HG03571 (cell line): Measurements from ENCODE around the gene SPINK9.
A peak's percentile ranks its signal among the peaks of the same experiment; 100 is the strongest.

Experiments used
- ATAC-seq: cut with Tn5 transposase; IDR thresholded peaks from one replicate; pipeline ENCODE4 v1.9.1; 2021; ENCODE audit not compliant: unreplicated experiment

SPINK9 gene

GRCh38 chr5:148364343-148364742 is 29.0 kb downstream of the SPINK9 start:
- ATAC-seq, result no peak

GRCh38 chr5:148368299-148368698 is 32.9 kb downstream of the SPINK9 start:
- no peak for ATAC-seq

GRCh38 chr5:148372166-148372725 is 36.9 kb downstream of the SPINK9 start:
- no peak for ATAC-seq

- ATAC-seq, result no peak
These were observed 37.5 kb downstream of the SPINK9 start for GRCh38 chr5:148372893-148373292.

GRCh38 chr5:148374690-148375360 is 39.5 kb downstream of the SPINK9 start:
- peak; percentile 81 for ATAC-seq

GRCh38 chr5:148376198-148376597 is 40.8 kb downstream of the SPINK9 start:
- ATAC-seq, result no peak

GRCh38 chr5:148378670-148379069 is 43.3 kb downstream of the SPINK9 start:
- no peak for ATAC-seq

- no peak for ATAC-seq
These were observed 44.0 kb downstream of the SPINK9 start for GRCh38 chr5:148379340-148379739.

- no peak for ATAC-seq
These were observed 46.5 kb downstream of the SPINK9 start for GRCh38 chr5:148381906-148382305.

- no peak for ATAC-seq
These were observed 47.6 kb downstream of the SPINK9 start for GRCh38 chr5:148382961-148383360.

- ATAC-seq, result peak; percentile 99
These were observed 48.4 kb downstream of the SPINK9 start, which contains the start of gene FBXO38 for GRCh38 chr5:148383564-148384379. FBXO38 (plus strand) TSS chr5:148383958; CDS start chr5:148394777, 10,819 bp downstream.

GRCh38 chr5:148384380-148384737 is 49.0 kb downstream of the SPINK9 start:
- peak; percentile 11 for ATAC-seq

GRCh38 chr5:148385094-148385493 is 49.7 kb downstream of the SPINK9 start:
- no peak for ATAC-seq

- no peak for ATAC-seq
These were observed 50.7 kb downstream of the SPINK9 start for GRCh38 chr5:148386041-148386440.

GRCh38 chr5:148387325-148387724 is 52.0 kb downstream of the SPINK9 start:
- ATAC-seq, result no peak

GRCh38 chr5:148388696-148389095 is 53.3 kb downstream of the SPINK9 start:
- no peak for ATAC-seq
